Nephron progenitor cell (in vitro differentiated cells): Measurements from ENCODE around the gene SLC30A5.

Source experiments
- DNase-seq: peaks from one replicate; pipeline ENCODE4 v3.0.0; 2021
- H3K27ac Mint-ChIP-seq: 2 replicates; pipeline ENCODE4 v1.8.0; 2021; ENCODE audit warnings: mild to moderate bottlenecking, moderate library complexity, mixed read lengths
- H3K27me3 Mint-ChIP-seq: 2 replicates; pipeline ENCODE4 v1.8.0; 2021; ENCODE audit warnings: mild to moderate bottlenecking, low read depth, mixed read lengths; ENCODE audit not compliant: poor library complexity
- H3K36me3 Mint-ChIP-seq: 2 replicates; pipeline ENCODE4 v1.8.0; 2021; ENCODE audit warnings: low read depth, mixed read lengths
- H3K4me1 Mint-ChIP-seq: 2 replicates; pipeline ENCODE4 v1.8.0; 2021; ENCODE audit warnings: mixed read lengths
- H3K4me3 Mint-ChIP-seq: 2 replicates; pipeline ENCODE4 v1.8.0; 2021; ENCODE audit warnings: mild to moderate bottlenecking, moderate library complexity, mixed read lengths
- H3K9me3 Mint-ChIP-seq: 2 replicates; pipeline ENCODE4 v1.8.0; 2021; ENCODE audit warnings: mild to moderate bottlenecking, moderate library complexity, mixed read lengths
- TF ChIP-seq, protein P1 (sequence below): fragments of 200-600 bp; sonication (generic); IDR thresholded peaks from 2 replicates; pipeline ENCODE4 v1.5.0; 2021; ENCODE audit warnings: antibody characterized with exemption

SLC30A5 gene

DNA sequence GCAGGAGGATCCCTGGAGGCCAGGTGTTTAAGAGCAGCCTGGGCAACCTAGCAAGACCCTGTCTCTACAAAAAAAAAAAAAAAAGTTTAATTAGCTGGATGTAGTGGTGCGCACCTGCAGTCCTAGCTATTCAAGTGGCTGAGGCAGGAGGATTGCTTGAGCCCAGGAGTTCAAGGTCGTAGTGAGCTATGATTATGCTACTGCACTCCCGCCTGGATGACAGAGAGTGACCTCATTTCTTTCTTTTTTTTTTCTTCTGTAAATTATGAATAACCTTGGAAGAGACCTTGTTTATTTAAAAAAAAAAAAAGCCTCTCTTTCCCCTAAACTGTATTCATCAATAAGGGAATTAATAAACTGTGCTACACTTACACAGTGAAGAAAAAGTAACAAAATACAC lies 43.6 kb upstream of the SLC30A5 start:
- TF ChIP-seq, protein P1, sequence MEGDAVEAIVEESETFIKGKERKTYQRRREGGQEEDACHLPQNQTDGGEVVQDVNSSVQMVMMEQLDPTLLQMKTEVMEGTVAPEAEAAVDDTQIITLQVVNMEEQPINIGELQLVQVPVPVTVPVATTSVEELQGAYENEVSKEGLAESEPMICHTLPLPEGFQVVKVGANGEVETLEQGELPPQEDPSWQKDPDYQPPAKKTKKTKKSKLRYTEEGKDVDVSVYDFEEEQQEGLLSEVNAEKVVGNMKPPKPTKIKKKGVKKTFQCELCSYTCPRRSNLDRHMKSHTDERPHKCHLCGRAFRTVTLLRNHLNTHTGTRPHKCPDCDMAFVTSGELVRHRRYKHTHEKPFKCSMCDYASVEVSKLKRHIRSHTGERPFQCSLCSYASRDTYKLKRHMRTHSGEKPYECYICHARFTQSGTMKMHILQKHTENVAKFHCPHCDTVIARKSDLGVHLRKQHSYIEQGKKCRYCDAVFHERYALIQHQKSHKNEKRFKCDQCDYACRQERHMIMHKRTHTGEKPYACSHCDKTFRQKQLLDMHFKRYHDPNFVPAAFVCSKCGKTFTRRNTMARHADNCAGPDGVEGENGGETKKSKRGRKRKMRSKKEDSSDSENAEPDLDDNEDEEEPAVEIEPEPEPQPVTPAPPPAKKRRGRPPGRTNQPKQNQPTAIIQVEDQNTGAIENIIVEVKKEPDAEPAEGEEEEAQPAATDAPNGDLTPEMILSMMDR, result no peak
- DNase-seq, result no peak
- H3K27ac Mint-ChIP-seq, result no peak overlapping the region
- H3K27me3 Mint-ChIP-seq, result no peaks in the 10 kb centered on the region
- no peak overlapping the region for H3K4me3 Mint-ChIP-seq
- no peaks in the 10 kb centered on the region for H3K36me3 Mint-ChIP-seq
- H3K4me1 Mint-ChIP-seq, result peaks cover 5% of the 10 kb centered on the region
- no peaks in the 10 kb centered on the region for H3K9me3 Mint-ChIP-seq

DNA sequence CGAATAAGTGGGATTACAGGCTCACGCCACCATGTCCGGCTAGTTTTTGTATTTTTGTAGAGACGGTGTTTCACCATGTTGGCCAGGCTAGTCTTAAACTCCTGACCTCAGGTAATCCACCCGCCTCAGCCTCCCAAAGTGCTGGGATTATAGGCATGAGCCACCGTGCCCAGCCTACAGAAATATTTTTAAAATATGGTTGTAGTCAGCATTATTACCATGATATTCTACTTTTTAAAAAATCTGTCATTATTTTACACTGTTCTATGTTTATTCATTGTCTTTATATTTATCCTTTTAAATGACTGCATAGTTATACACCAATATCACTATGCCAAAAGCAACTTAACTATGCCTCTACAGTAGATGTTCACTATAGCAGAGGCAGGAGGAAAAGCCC lies 41.6 kb upstream of the SLC30A5 start:
- Mint-ChIP-seq H3K27me3 (no peaks in the 10 kb centered on the region), H3K4me3 (no peak overlapping the region)

DNA sequence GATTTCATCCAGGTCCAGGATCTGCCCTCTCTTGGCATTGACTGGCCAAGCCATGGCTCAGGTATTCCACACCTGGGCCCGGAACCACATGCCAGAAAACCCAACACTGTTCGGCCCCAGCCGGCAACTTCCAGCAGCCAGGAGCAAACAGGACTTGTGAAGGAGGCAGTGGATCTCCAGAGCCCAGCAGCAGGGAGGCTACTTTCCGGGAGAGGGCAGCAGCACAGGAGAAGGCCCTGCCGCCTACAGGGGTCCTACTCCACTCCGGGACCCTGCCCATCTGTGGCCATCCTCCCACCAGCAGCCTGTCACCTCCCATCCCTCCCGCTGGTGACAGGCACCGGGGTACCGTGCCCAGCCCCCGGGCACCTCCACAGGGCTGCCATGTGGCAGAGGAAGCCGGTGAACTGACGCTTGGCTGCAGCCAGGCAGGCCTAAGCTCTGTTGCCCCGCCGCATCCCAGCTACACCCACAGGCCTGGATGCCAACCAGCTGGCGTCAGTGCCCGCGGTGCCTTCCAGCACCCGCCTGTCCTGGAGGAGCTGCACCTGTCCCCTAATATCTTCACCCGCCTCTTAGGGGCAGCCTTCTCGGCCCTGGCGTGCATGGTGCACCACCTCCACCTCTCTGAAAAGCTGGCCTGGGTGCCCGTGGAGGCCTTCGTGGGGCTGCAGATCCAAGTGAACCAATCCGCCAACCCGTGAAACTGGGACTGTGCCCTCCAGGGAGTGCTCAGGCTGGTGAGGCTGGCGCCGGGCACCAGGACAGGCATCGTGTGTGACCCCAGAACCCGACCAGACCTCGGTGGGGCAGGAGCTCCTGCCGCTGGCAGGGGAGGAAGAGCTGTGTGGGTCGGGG lies 18.9 kb upstream of the SLC30A5 start:
- H3K4me1 Mint-ChIP-seq, result no peaks in the 10 kb centered on the region
- no peaks in the 10 kb centered on the region for H3K36me3 Mint-ChIP-seq
- peaks cover 3% of the 10 kb centered on the region for H3K27me3 Mint-ChIP-seq
- no peak overlapping the region for H3K27ac Mint-ChIP-seq
- no peaks in the 10 kb centered on the region for H3K9me3 Mint-ChIP-seq
- no peak for DNase-seq
- TF ChIP-seq, protein P1, result no peak
- no peak overlapping the region for H3K4me3 Mint-ChIP-seq

More for the DNA sequence above, 41.6 kb upstream of the SLC30A5 start:
- TF ChIP-seq, protein P1, result no peak
- H3K36me3 Mint-ChIP-seq, result no peaks in the 10 kb centered on the region
- no peaks in the 10 kb centered on the region for H3K4me1 Mint-ChIP-seq
- no peak overlapping the region for H3K27ac Mint-ChIP-seq
- H3K9me3 Mint-ChIP-seq, result no peaks in the 10 kb centered on the region
- no peak for DNase-seq

DNA sequence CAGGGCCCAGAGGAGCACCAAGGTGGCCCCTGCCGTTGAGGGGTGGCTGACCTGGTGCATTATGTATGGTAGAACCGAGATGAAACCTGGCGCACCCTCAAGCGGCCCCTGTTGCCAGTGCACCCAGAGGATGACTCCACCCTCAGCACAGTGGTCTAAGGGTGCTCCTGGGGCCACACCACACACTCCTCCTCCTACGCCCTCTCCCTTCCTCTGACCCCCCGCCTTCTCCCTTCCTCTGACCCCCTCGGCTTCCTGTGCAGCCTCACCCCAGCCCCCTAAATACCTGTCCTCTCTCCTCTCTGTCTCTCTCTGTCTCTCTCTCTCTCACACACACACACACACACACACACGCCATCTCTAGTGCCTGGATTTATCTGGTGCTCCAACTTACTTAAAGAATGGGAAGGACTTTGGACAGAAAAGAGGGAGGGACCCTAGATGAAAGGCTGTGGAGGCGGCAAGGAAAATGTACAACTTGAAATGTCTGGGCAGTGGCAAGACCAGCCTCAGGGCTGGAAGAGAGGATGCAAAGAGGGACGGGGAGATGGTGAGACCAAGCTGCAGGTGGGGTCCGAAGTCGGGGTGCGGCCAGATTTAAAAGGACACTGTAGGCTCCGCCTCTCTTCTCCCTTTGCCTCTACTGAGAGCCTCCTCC lies 18.2 kb upstream of the SLC30A5 start:
- H3K4me3 Mint-ChIP-seq, result no peak overlapping the region
- H3K9me3 Mint-ChIP-seq, result no peaks in the 10 kb centered on the region
- H3K36me3 Mint-ChIP-seq, result no peaks in the 10 kb centered on the region
- no peaks in the 10 kb centered on the region for H3K4me1 Mint-ChIP-seq
- peaks cover 3% of the 10 kb centered on the region for H3K27me3 Mint-ChIP-seq
- TF ChIP-seq, protein P1, result no peak
- no peak overlapping the region for H3K27ac Mint-ChIP-seq
- DNase-seq, result no peak

DNA sequence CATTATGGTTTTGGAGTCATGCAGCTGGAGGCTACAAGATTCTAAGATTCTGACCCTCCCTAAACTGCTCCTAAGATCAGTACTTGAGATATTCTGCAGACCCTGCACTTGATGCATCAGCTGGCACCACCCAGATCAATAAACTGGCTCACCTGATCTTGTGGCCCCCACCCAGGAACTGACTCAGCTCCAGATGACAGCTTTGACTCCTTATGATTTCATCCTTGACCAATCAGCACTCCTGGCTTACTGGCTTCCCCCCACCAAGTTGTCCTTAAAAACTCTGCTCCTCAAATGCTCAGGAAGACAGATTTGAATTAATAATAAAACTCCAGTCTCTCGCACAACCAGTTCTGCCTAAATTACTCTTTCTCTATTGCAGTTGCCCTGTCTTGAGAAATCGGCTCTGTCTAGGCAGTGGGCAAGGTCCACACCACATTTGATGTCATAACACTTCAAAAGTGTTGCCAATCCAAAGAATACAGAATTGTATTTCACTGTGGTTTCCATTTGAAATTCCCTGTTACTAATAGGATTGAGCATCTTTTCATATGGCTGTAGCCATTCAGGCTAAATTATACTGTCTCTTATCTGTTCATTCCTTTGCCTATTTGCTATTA lies 14.8 kb upstream of the SLC30A5 start:
- Mint-ChIP-seq H3K4me1 (peaks cover 7% of the 10 kb centered on the region), H3K27ac (no peak overlapping the region), H3K9me3 (no peaks in the 10 kb centered on the region), H3K36me3 (no peaks in the 10 kb centered on the region), H3K4me3 (no peak overlapping the region), H3K27me3 (peaks cover under 1% of the 10 kb centered on the region)
- no peak for DNase-seq
- TF ChIP-seq, protein P1, result no peak
